Liver (tissue), 9 donors: ENCODE results near the gene UNC79. TPM values are rescaled to one million over a fixed set of nuclear protein-coding genes. Genes with fewer than 3 reads are reported as not detected.

ENCODE experiments used
- DNase-seq: peaks from one replicate; pipeline ENCODE4 v3.0.0-alpha.2; 2017; ENCODE audit warnings: low spot score
- H3K27ac ChIP-seq, 2 donors: one replicate each; pipeline ENCODE4 v1.7.0; 2013; ENCODE audit warnings: inconsistent platforms in 2 of 2, low read length in 2 of 2, control low read depth in 1 of 2, low read depth in 1 of 2, mild to moderate bottlenecking in 1 of 2
- H3K27me3 ChIP-seq, 4 donors: one replicate each; pipeline versions ENCODE4 v1.6.1 to v1.7.0; 2013; ENCODE audit warnings: low read length in 3 of 4, inconsistent platforms in 1 of 4, mild to moderate bottlenecking in 1 of 4, moderate library complexity in 1 of 4; ENCODE audit not compliant: control insufficient read depth in 4 of 4, insufficient read depth in 4 of 4
- H3K36me3 ChIP-seq, 4 donors: one replicate each; pipeline versions ENCODE4 v1.6.1 to v1.7.0; 2013; ENCODE audit warnings: low read length in 3 of 4, mild to moderate bottlenecking in 3 of 4, low read depth in 1 of 4, moderate library complexity in 1 of 4; ENCODE audit not compliant: control insufficient read depth in 4 of 4, insufficient read depth in 3 of 4
- H3K4me1 ChIP-seq, 4 donors: one replicate each; pipeline versions ENCODE4 v1.6.1 to v1.7.0; 2013; ENCODE audit warnings: low read length in 3 of 4, mild to moderate bottlenecking in 3 of 4, moderate library complexity in 1 of 4; ENCODE audit not compliant: control insufficient read depth in 4 of 4, insufficient read depth in 4 of 4
- H3K4me3 ChIP-seq, 3 donors: one replicate each; pipeline versions ENCODE4 v1.6.1 to v1.7.0; 2013; ENCODE audit warnings: low read length in 3 of 3, control low read depth in 1 of 3, low read depth in 1 of 3, mild to moderate bottlenecking in 1 of 3
- H3K9ac ChIP-seq, 2 donors: one replicate each; pipeline ENCODE4 v1.7.0; 2013; ENCODE audit warnings: low read length in 2 of 2, mild to moderate bottlenecking in 2 of 2, moderate library complexity in 2 of 2, control low read depth in 1 of 2, low read depth in 1 of 2
- H3K9me3 ChIP-seq, 4 donors: one replicate each; pipeline versions ENCODE4 v1.6.1 to v1.7.0; 2013; ENCODE audit warnings: low read length in 3 of 4; ENCODE audit not compliant: control insufficient read depth in 4 of 4
- EGR1 ChIP-seq, 2 donors: IDR thresholded peaks; 2 replicates each; pipeline ENCODE4 v1.6.1; 2016 to 2018; ENCODE audit warnings: antibody characterized with exemption in 2 of 2, low read depth in 2 of 2
- FOXA1 ChIP-seq: IDR thresholded peaks from 2 replicates; pipeline ENCODE4 v1.6.1; 2016; ENCODE audit warnings: antibody characterized with exemption
- FOXA2 ChIP-seq: IDR thresholded peaks from 2 replicates; pipeline ENCODE4 v1.6.1; 2016; ENCODE audit warnings: antibody characterized with exemption
- GABPA ChIP-seq, 2 donors: IDR thresholded peaks in 1 of 2; conservative IDR thresholded peaks in 1 of 2; 2 replicates each; pipeline ENCODE4 v1.6.1; 2016; ENCODE audit warnings: antibody characterized with exemption in 2 of 2, mild to moderate bottlenecking in 1 of 2, moderate library complexity in 1 of 2
- HNF4A ChIP-seq, 2 donors: conservative IDR thresholded peaks; 2 replicates each; pipeline ENCODE4 v1.6.1; 2016; ENCODE audit warnings: antibody characterized with exemption in 2 of 2, mild to moderate bottlenecking in 2 of 2
- HNF4G ChIP-seq: IDR thresholded peaks from 2 replicates; pipeline ENCODE4 v1.6.1; 2016; ENCODE audit warnings: antibody characterized with exemption
- JUND ChIP-seq, 2 donors: IDR thresholded peaks; 2 replicates each; pipeline ENCODE4 v1.6.1; 2016; ENCODE audit warnings: antibody characterized with exemption in 2 of 2
- NR2F2 ChIP-seq: IDR thresholded peaks from 2 replicates; pipeline ENCODE4 v1.6.1; 2016; ENCODE audit warnings: antibody characterized with exemption
- RAD21 ChIP-seq, 2 donors: IDR thresholded peaks; 2 replicates each; pipeline ENCODE4 v1.6.1; 2016; ENCODE audit warnings: antibody characterized with exemption in 2 of 2, mild to moderate bottlenecking in 2 of 2
- RXRA ChIP-seq, 2 donors: IDR thresholded peaks; 2 replicates each; pipeline ENCODE4 v1.6.1; 2017 to 2018; ENCODE audit warnings: antibody characterized with exemption in 2 of 2, mild to moderate bottlenecking in 1 of 2
- SP1 ChIP-seq: IDR thresholded peaks from 2 replicates; pipeline ENCODE4 v1.6.1; 2018; ENCODE audit warnings: antibody characterized with exemption, mild to moderate bottlenecking
- TAF1 ChIP-seq: conservative IDR thresholded peaks from 2 replicates; pipeline ENCODE4 v1.6.1; 2016; ENCODE audit warnings: antibody characterized with exemption, mild to moderate bottlenecking
- YY1 ChIP-seq: IDR thresholded peaks from 2 replicates; pipeline ENCODE4 v1.6.1; 2016; ENCODE audit warnings: antibody characterized with exemption, mild to moderate bottlenecking
- WGBS: extraction: QIAGEN DNeasy Blood & Tissue Kit; methylation state at CpG from one replicate; pipeline ENCODE4 v1.1.7; 2013; 5-methylcytosine and 5-hydroxymethylcytosine counted together
- polyA plus RNA-seq, 2 donors: library from polyadenylated mRNA; stranded (reverse) in 1 of 2; unstranded in 1 of 2; fragments of 200-250 nt in 1 of 2; fragments of >200 nt in 1 of 2; fragmentation: Nextera tagmentation in 1 of 2; extraction: Ambion mirVana in 1 of 2; gene quantifications; one replicate each; pipeline versions ENCODE4 v1.2.1 to v1.2.3, GENCODE V29; 2013 to 2015
- total RNA-seq, 2 donors: library from RNA; depleted of rRNA; stranded (reverse); fragments of >200 nt; gene quantifications; one replicate each; pipeline ENCODE4 v1.2.3, GENCODE V29; 2014
- TF ChIP-seq, protein P1 (sequence below): IDR thresholded peaks from 2 replicates; pipeline ENCODE4 v1.6.1; 2016; ENCODE audit warnings: antibody characterized with exemption
- TF ChIP-seq, protein P2 (sequence below): IDR thresholded peaks from 2 replicates; pipeline ENCODE4 v1.6.1; 2016; ENCODE audit warnings: antibody characterized with exemption, mild to moderate bottlenecking
- TF ChIP-seq, protein P3 (sequence below): IDR thresholded peaks from 2 replicates; pipeline ENCODE4 v1.6.1; 2016; ENCODE audit warnings: antibody characterized with exemption
- TF ChIP-seq, protein P4 (sequence below): fragments of 150-350 bp; IDR thresholded peaks from 2 replicates; pipeline ENCODE4 v1.5.1; 2017; ENCODE audit warnings: improper control_type of control experiment, low read depth, low read length; ENCODE audit not compliant: missing input control
- TF ChIP-seq, protein P5 (sequence below): IDR thresholded peaks from 2 replicates; pipeline ENCODE4 v1.6.1; 2016; ENCODE audit warnings: antibody characterized with exemption
- donor health status: healthy.
- donor health status: healthy.
- donor health status: healthy.
- donor health status: healthy.
- donor health status: healthy.

The UNC79 gene
- total and polyA plus RNA-seq, 4 donors: 0.01 to 0.08 (median 0.05) TPM; not detected in 1

DNA sequence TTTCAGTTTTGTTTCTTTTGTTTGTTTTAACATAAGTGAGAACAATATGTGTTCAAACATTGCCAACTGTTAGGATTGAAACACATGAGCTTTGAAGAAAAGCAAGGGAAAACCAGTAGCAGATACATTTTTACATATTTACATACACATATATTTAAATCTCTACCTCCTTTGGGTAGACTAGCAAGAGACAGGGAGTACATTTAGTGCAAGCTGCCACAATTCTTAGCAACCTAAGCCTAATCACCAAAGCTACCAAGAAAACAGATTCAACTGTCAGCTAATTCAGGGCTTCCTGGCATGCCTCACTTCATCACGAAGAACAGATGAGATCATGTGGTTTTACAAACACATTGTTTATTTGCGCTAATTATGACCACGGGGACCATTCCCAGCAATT lies 214.5 kb downstream of the UNC79 start:
- no peak overlapping the region for H3K27ac ChIP-seq
- no peaks in the 10 kb centered on the region for H3K36me3 ChIP-seq
- H3K9ac ChIP-seq: no peak overlapping the region
- peaks cover 0 to 2% (median 0%) of the 10 kb centered on the region in 4 donors for H3K27me3 ChIP-seq
- TF ChIP-seq HNF4G (no peak), EGR1 (IDR thresholded peaks at IDR 0.05; ENCODE audit: low read depth in 2 of 2) (no peak), NR2F2 (no peak), FOXA2 (no peak), RXRA (IDR thresholded peaks at IDR 0.05) (no peak), FOXA1 (no peak), YY1 (no peak), SP1 (no peak), RAD21 (IDR thresholded peaks at IDR 0.05) (no peak), HNF4A (conservative IDR thresholded peaks at IDR 0.05) (no peak), GABPA (IDR thresholded peaks at IDR 0.05 in 1 of 2, conservative IDR thresholded peaks at IDR 0.05 in 1 of 2) (no peak), TAF1 (no peak), JUND (IDR thresholded peaks at IDR 0.05) (no peak)
- TF ChIP-seq, protein P1, sequence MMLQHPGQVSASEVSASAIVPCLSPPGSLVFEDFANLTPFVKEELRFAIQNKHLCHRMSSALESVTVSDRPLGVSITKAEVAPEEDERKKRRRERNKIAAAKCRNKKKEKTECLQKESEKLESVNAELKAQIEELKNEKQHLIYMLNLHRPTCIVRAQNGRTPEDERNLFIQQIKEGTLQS: no peak
- TF ChIP-seq, protein P2, sequence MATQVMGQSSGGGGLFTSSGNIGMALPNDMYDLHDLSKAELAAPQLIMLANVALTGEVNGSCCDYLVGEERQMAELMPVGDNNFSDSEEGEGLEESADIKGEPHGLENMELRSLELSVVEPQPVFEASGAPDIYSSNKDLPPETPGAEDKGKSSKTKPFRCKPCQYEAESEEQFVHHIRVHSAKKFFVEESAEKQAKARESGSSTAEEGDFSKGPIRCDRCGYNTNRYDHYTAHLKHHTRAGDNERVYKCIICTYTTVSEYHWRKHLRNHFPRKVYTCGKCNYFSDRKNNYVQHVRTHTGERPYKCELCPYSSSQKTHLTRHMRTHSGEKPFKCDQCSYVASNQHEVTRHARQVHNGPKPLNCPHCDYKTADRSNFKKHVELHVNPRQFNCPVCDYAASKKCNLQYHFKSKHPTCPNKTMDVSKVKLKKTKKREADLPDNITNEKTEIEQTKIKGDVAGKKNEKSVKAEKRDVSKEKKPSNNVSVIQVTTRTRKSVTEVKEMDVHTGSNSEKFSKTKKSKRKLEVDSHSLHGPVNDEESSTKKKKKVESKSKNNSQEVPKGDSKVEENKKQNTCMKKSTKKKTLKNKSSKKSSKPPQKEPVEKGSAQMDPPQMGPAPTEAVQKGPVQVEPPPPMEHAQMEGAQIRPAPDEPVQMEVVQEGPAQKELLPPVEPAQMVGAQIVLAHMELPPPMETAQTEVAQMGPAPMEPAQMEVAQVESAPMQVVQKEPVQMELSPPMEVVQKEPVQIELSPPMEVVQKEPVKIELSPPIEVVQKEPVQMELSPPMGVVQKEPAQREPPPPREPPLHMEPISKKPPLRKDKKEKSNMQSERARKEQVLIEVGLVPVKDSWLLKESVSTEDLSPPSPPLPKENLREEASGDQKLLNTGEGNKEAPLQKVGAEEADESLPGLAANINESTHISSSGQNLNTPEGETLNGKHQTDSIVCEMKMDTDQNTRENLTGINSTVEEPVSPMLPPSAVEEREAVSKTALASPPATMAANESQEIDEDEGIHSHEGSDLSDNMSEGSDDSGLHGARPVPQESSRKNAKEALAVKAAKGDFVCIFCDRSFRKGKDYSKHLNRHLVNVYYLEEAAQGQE: no peak
- TF ChIP-seq, protein P3, sequence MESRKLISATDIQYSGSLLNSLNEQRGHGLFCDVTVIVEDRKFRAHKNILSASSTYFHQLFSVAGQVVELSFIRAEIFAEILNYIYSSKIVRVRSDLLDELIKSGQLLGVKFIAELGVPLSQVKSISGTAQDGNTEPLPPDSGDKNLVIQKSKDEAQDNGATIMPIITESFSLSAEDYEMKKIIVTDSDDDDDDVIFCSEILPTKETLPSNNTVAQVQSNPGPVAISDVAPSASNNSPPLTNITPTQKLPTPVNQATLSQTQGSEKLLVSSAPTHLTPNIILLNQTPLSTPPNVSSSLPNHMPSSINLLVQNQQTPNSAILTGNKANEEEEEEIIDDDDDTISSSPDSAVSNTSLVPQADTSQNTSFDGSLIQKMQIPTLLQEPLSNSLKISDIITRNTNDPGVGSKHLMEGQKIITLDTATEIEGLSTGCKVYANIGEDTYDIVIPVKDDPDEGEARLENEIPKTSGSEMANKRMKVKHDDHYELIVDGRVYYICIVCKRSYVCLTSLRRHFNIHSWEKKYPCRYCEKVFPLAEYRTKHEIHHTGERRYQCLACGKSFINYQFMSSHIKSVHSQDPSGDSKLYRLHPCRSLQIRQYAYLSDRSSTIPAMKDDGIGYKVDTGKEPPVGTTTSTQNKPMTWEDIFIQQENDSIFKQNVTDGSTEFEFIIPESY: no peak
- TF ChIP-seq, protein P4, sequence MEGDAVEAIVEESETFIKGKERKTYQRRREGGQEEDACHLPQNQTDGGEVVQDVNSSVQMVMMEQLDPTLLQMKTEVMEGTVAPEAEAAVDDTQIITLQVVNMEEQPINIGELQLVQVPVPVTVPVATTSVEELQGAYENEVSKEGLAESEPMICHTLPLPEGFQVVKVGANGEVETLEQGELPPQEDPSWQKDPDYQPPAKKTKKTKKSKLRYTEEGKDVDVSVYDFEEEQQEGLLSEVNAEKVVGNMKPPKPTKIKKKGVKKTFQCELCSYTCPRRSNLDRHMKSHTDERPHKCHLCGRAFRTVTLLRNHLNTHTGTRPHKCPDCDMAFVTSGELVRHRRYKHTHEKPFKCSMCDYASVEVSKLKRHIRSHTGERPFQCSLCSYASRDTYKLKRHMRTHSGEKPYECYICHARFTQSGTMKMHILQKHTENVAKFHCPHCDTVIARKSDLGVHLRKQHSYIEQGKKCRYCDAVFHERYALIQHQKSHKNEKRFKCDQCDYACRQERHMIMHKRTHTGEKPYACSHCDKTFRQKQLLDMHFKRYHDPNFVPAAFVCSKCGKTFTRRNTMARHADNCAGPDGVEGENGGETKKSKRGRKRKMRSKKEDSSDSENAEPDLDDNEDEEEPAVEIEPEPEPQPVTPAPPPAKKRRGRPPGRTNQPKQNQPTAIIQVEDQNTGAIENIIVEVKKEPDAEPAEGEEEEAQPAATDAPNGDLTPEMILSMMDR: no peak
- TF ChIP-seq, protein P5, sequence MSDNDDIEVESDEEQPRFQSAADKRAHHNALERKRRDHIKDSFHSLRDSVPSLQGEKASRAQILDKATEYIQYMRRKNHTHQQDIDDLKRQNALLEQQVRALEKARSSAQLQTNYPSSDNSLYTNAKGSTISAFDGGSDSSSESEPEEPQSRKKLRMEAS: no peak
- WGBS: 63% methylated on average over 3 of the region's 3 CpGs
- H3K9me3 ChIP-seq: no peaks in the 10 kb centered on the region
- no peak overlapping the region for H3K4me3 ChIP-seq
- no peak for DNase-seq
- no peaks in the 10 kb centered on the region for H3K4me1 ChIP-seq
